ENCODE measurements around the gene TTLL5. TPM values are rescaled to one million over a fixed set of nuclear protein-coding genes. Genes with fewer than 3 reads are reported as not detected.
"Not testable (repeated sequence)": the region's sequence is repeated elsewhere in the genome, so short reads cannot be mapped to it uniquely, and the experiment has no call there.

TTLL5 gene
- total and polyA plus RNA-seq, 3 experiments from 2014 or later = 12.5 to 35.1 (median 33.7) TPM

- CTCF ChIA-PET; H3K27ac ChIP-seq (ENCODE audit: low read depth, low read length); H3K9me3 Mint-ChIP-seq; H3K27ac Mint-ChIP-seq; H3K4me3 ChIP-seq (ENCODE audit: low read length); H3K36me3 ChIP-seq (ENCODE audit: insufficient read depth, low read length); H3K4me1 Mint-ChIP-seq; H3K27me3 ChIP-seq (ENCODE audit: insufficient read depth, low read length, poor library complexity, severe bottlenecking); DNase-seq; H3K4me3 Mint-ChIP-seq; H3K4me1 ChIP-seq (ENCODE audit: insufficient read depth, low read length); H3K9me3 ChIP-seq (ENCODE audit: low read length); POLR2A ChIA-PET; H3K27me3 Mint-ChIP-seq: not testable (repeated sequence)
- H3K36me3 Mint-ChIP-seq = peaks cover 8 to 19% (median 12%) of the 10 kb centered on the region in 3 donors
Measured at GRCh38 chr14:75920421-75920820, 259.4 kb downstream of the TTLL5 start.

- CTCF ChIA-PET; H3K27me3 Mint-ChIP-seq; H3K36me3 ChIP-seq (ENCODE audit: insufficient read depth, low read length); POLR2A ChIA-PET; H3K9me3 Mint-ChIP-seq; H3K4me1 ChIP-seq (ENCODE audit: insufficient read depth, low read length); DNase-seq; H3K4me1 Mint-ChIP-seq; H3K27me3 ChIP-seq (ENCODE audit: insufficient read depth, low read length, poor library complexity, severe bottlenecking); H3K4me3 Mint-ChIP-seq; H3K27ac ChIP-seq (ENCODE audit: low read depth, low read length); H3K9me3 ChIP-seq (ENCODE audit: low read length); H3K27ac Mint-ChIP-seq; H3K4me3 ChIP-seq (ENCODE audit: low read length): not testable (repeated sequence)
- H3K36me3 Mint-ChIP-seq = peaks cover 5 to 12% (median 5%) of the 10 kb centered on the region in 3 donors
Measured at GRCh38 chr14:75925141-75925840, 264.2 kb downstream of the TTLL5 start.

GRCh38 chr14:75926431-75927115 lies 265.5 kb downstream of the TTLL5 start:
- Histone ChIP-seq H3K27me3 (ENCODE audit: insufficient read depth, low read length, poor library complexity, severe bottlenecking) (no peaks in the 10 kb centered on the region), H3K27ac (ENCODE audit: low read depth, low read length) (no peak overlapping the region), H3K4me3 (ENCODE audit: low read length) (no peak overlapping the region), H3K4me1 (ENCODE audit: insufficient read depth, low read length) (no peaks in the 10 kb centered on the region), H3K9me3 (ENCODE audit: low read length) (no peaks in the 10 kb centered on the region), H3K36me3 (ENCODE audit: insufficient read depth, low read length) (no peaks in the 10 kb centered on the region)
- Mint-ChIP-seq H3K9me3 (no peaks in the 10 kb centered on the region), H3K36me3 (peaks cover 0 to 10% (median 0%) of the 10 kb centered on the region in 3 donors), H3K27me3 (no peaks in the 10 kb centered on the region), H3K4me3 (no peak overlapping the region), H3K27ac (no peak overlapping the region), H3K4me1 (no peaks in the 10 kb centered on the region)
- CTCF ChIA-PET = no interaction called here
- no peak for DNase-seq
- POLR2A ChIA-PET = no interaction called here

GRCh38 chr14:75927564-75928087 lies 266.6 kb downstream of the TTLL5 start:
- Mint-ChIP-seq H3K36me3 (peaks cover 0 to 13% (median 0%) of the 10 kb centered on the region in 3 donors), H3K4me1 (no peaks in the 10 kb centered on the region), H3K4me3 (no peak overlapping the region), H3K27ac (no peak overlapping the region), H3K9me3 (no peaks in the 10 kb centered on the region), H3K27me3 (no peaks in the 10 kb centered on the region)
- ChIA-PET CTCF (no interaction called here), POLR2A (no interaction called here)
- no peak for DNase-seq
- no peaks in the 10 kb centered on the region for H3K36me3 ChIP-seq (ENCODE audit: insufficient read depth, low read length)
- no peaks in the 10 kb centered on the region for H3K27me3 ChIP-seq (ENCODE audit: insufficient read depth, low read length, poor library complexity, severe bottlenecking)
- H3K4me1 ChIP-seq (ENCODE audit: insufficient read depth, low read length) = no peaks in the 10 kb centered on the region
- no peaks in the 10 kb centered on the region for H3K9me3 ChIP-seq (ENCODE audit: low read length)
- no peak overlapping the region for H3K4me3 ChIP-seq (ENCODE audit: low read length)
- no peak overlapping the region for H3K27ac ChIP-seq (ENCODE audit: low read depth, low read length)

GRCh38 chr14:75928690-75929181 lies 267.7 kb downstream of the TTLL5 start:
- Histone ChIP-seq H3K36me3 (ENCODE audit: insufficient read depth, low read length) (no peaks in the 10 kb centered on the region), H3K27ac (ENCODE audit: low read depth, low read length) (no peak overlapping the region), H3K27me3 (ENCODE audit: insufficient read depth, low read length, poor library complexity, severe bottlenecking) (no peaks in the 10 kb centered on the region), H3K4me1 (ENCODE audit: insufficient read depth, low read length) (no peaks in the 10 kb centered on the region), H3K9me3 (ENCODE audit: low read length) (no peaks in the 10 kb centered on the region), H3K4me3 (ENCODE audit: low read length) (no peak overlapping the region)
- ChIA-PET POLR2A (no interaction called here), CTCF (no interaction called here)
- H3K27ac Mint-ChIP-seq = no peak overlapping the region
- no peaks in the 10 kb centered on the region for H3K27me3 Mint-ChIP-seq
- H3K9me3 Mint-ChIP-seq = no peaks in the 10 kb centered on the region
- no peak for DNase-seq
- H3K4me3 Mint-ChIP-seq = no peak overlapping the region
- peaks cover 0 to 13% (median 0%) of the 10 kb centered on the region in 3 donors for H3K36me3 Mint-ChIP-seq
- H3K4me1 Mint-ChIP-seq = no peaks in the 10 kb centered on the region

- H3K9me3 Mint-ChIP-seq = no peaks in the 10 kb centered on the region
- Histone ChIP-seq H3K4me1 (ENCODE audit: insufficient read depth, low read length) (no peaks in the 10 kb centered on the region), H3K27ac (ENCODE audit: low read depth, low read length) (no peak overlapping the region), H3K36me3 (ENCODE audit: insufficient read depth, low read length) (no peaks in the 10 kb centered on the region), H3K9me3 (ENCODE audit: low read length) (no peaks in the 10 kb centered on the region), H3K4me3 (ENCODE audit: low read length) (no peak overlapping the region), H3K27me3 (ENCODE audit: insufficient read depth, low read length, poor library complexity, severe bottlenecking) (no peaks in the 10 kb centered on the region)
- H3K36me3 Mint-ChIP-seq = peaks cover 0 to 14% (median 0%) of the 10 kb centered on the region in 3 donors
- H3K27ac Mint-ChIP-seq = no peak overlapping the region
- no peak overlapping the region for H3K4me3 Mint-ChIP-seq
- no peak for DNase-seq
- no peaks in the 10 kb centered on the region for H3K27me3 Mint-ChIP-seq
- ChIA-PET CTCF (no interaction called here), POLR2A (no interaction called here)
- H3K4me1 Mint-ChIP-seq = no peaks in the 10 kb centered on the region
Measured at GRCh38 chr14:75933712-75934296, 272.8 kb downstream of the TTLL5 start.

GRCh38 chr14:75934998-75935628 lies 274.1 kb downstream of the TTLL5 start:
- no peak overlapping the region for H3K4me3 Mint-ChIP-seq

GRCh38 chr14:75939200-75939599 lies 278.2 kb downstream of the TTLL5 start:
- no peaks in the 10 kb centered on the region for H3K27me3 ChIP-seq (ENCODE audit: insufficient read depth, low read length, poor library complexity, severe bottlenecking)
- no peaks in the 10 kb centered on the region for H3K9me3 ChIP-seq (ENCODE audit: low read length)
- H3K9me3 Mint-ChIP-seq = no peaks in the 10 kb centered on the region
- no peak overlapping the region for H3K27ac Mint-ChIP-seq
- H3K4me3 ChIP-seq (ENCODE audit: low read length) = no peak overlapping the region
- peaks cover 0 to 11% (median 4%) of the 10 kb centered on the region in 3 donors for H3K36me3 Mint-ChIP-seq
- H3K27me3 Mint-ChIP-seq = no peaks in the 10 kb centered on the region
- H3K4me1 ChIP-seq (ENCODE audit: insufficient read depth, low read length) = no peaks in the 10 kb centered on the region
- DNase-seq = no peak
- no peak overlapping the region for H3K4me3 Mint-ChIP-seq
- H3K36me3 ChIP-seq (ENCODE audit: insufficient read depth, low read length) = no peaks in the 10 kb centered on the region
- POLR2A ChIA-PET = no interaction called here
- H3K4me1 Mint-ChIP-seq = no peaks in the 10 kb centered on the region
- no peak overlapping the region for H3K27ac ChIP-seq (ENCODE audit: low read depth, low read length)
- CTCF ChIA-PET = no interaction called here

More at GRCh38 chr14:75934998-75935628, 274.1 kb downstream of the TTLL5 start:
- H3K27me3 ChIP-seq (ENCODE audit: insufficient read depth, low read length, poor library complexity, severe bottlenecking) = no peaks in the 10 kb centered on the region
- no peaks in the 10 kb centered on the region for H3K9me3 ChIP-seq (ENCODE audit: low read length)
- H3K4me1 ChIP-seq (ENCODE audit: insufficient read depth, low read length) = no peaks in the 10 kb centered on the region
- H3K4me3 ChIP-seq (ENCODE audit: low read length) = no peak overlapping the region
- ChIA-PET POLR2A (no interaction called here), CTCF (interaction anchor here (0.7 to 1.4 kb wide), 3 partner anchors 24 to 47 kb away, joined by 3 to 4 read pairs (median 3); no protein-coding TSS in a partner anchor)
- Mint-ChIP-seq H3K9me3 (no peaks in the 10 kb centered on the region), H3K4me1 (no peaks in the 10 kb centered on the region), H3K27ac (no peak overlapping the region), H3K27me3 (no peaks in the 10 kb centered on the region), H3K36me3 (peaks cover 0 to 14% (median 0%) of the 10 kb centered on the region in 3 donors)
- H3K27ac ChIP-seq (ENCODE audit: low read depth, low read length) = no peak overlapping the region
- H3K36me3 ChIP-seq (ENCODE audit: insufficient read depth, low read length) = no peaks in the 10 kb centered on the region
- no peak for DNase-seq
